GM19438 (cell line): ENCODE data around the gene LIPJ.

Experiments used
- ATAC-seq: cut with Tn5 transposase; IDR thresholded peaks from one replicate; pipeline ENCODE4 v1.9.1; 2021; ENCODE audit warnings: low read depth; ENCODE audit not compliant: unreplicated experiment

LIPJ gene

DNA sequence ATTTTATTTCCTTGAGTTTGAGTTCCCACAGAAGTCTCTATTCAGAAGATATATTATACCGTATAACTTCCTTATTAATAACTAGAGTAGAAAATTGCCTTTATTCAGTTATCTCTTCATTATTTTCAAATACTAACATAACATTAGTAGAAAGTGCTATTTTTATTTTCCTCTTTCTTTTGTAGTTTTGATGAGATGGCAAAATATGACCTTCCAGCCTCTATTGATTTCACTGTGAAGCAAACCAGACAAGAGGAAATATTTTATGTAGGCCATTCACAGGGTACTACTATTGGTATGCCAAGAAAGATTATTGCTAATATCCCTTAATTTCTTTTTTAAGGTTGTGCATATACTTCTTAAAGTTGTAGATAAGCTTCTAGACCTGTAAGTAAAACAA, 7.9 kb downstream of the LIPJ start:
- no peak for ATAC-seq

GRCh38 chr10:88598055-88598454, 11.5 kb downstream of the LIPJ start:
- peak; percentile 92 for ATAC-seq

- ATAC-seq = no peak
These were observed 21.6 kb downstream of the LIPJ start for GRCh38 chr10:88608052-88608732.

DNA sequence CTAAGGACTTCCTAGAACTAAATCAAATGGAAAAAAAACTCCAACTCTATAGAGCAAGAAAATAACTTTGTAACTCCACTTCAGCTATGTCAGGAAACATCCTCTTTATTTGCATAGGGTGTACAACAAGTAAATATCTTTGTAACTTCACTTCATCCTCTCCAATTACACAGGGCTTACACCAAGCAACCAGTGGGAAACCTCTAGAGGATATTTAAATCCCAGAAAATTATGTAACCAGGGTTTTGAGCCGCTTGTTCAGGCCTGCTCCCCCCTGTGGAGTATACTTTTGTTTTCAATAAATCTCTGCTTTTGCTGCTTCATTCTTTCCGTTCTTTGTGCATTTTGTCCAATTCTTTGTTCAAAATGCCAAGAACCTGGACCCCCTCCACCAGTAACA, 22.2 kb downstream of the LIPJ start:
- ATAC-seq = no peak

DNA sequence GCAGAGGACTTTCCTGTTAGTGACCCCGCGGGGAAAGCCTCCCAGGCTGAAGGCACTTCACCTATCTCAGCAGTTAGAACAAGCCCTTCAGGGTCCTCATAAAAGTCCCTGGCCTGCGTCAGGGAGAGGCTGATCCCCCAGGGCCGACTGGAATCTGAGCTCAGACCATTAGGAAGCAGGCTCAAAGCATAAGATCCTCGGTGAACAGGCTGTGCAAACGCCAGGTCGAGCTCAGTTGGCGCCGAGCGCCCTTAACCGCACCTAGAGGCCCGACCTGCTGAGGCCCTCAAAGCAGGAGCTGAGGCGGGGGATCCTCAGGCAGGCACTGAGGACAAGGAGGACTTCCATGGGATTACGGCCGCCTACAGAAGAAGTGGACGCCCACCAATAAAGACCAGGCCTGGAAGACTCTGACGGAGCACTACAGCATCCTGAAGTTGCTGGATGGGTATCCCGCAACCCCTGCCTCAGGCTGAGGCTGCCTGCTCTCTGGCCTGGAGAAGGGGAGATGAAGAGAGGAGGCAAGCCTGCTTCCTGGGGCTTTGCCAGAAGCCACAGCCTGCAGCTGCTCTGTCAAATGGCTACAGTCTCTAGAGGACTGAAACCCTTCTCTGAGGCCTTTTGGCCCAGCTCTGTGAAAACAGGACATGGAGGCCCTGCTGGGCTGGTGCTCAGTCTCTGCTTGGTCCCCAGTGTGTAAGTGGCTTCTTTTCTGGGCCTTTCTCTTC, 29.9 kb downstream of the LIPJ start:
- no peak for ATAC-seq

DNA sequence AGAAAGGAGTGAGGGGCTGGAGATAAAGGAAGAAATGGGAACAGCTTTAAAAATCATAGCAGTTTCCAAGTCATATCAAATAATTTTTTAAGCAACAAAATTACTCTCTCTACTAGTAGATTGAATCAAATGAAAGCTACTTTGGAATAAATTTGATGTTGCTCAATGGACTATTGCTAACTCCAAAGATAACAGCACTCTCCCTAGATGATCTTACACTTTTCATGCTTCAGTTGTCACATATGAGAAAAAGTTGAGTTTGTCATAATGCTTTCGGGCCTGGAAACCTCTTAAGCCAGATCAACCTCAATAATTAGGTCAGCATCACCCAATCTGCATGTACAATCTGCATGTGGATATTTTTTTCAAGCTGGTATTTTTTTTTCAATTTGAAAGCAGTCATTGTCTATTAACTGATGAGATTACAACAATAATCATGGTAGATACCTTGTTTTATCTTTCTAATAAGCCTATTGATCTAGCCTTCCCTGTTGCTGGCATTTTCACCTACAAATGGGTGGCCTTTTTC, 31.3 kb downstream of the LIPJ start:
- ATAC-seq = no peak

DNA sequence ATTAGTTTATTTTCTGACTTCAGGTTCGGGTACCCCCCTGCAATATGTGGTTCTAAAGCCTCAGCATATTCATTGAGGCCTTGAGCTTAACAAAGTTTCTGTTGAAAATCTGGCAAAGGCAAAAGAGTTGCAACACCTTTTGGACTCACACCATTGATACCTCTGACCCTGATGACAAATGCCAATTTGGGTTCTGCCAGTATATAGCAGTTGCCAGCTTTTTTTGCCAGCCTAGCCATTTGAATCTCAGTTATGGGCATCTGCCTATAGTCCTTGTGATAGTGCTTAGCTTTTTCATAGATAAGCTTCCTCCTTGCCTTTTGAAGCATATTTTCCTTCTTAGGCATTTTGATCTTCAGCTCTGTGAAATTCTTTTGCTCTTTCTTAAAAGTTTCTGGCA, 31.9 kb downstream of the LIPJ start:
- ATAC-seq = no peak

DNA sequence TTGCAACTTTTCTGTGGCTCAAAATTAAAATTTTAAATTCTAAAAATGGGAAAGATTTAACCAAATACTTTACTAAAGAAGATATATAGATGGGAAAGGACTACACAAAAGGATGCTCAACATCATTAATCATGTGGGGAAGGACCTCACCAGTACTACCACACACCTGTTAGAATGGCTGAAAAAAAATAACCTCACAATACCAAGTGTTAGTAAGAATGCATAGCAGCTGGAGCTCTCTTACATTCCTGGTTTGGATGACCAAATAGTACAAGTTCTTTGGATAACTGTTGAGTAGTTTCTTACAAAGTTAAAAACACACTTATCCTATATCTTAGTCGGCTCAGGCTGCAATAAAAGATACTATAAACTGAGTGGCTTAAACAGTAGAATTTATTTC, 33.9 kb downstream of the LIPJ start:
- no peak for ATAC-seq

GRCh38 chr10:88623835-88624234, 37.3 kb downstream of the LIPJ start:
- no peak for ATAC-seq

- ATAC-seq = no peak
These were observed 38.3 kb downstream of the LIPJ start for GRCh38 chr10:88624840-88625239.

- ATAC-seq = no peak
These were observed 53.6 kb downstream of the LIPJ start for GRCh38 chr10:88640186-88640585.

GRCh38 chr10:88642209-88642608, 55.6 kb downstream of the LIPJ start:
- no peak for ATAC-seq

DNA sequence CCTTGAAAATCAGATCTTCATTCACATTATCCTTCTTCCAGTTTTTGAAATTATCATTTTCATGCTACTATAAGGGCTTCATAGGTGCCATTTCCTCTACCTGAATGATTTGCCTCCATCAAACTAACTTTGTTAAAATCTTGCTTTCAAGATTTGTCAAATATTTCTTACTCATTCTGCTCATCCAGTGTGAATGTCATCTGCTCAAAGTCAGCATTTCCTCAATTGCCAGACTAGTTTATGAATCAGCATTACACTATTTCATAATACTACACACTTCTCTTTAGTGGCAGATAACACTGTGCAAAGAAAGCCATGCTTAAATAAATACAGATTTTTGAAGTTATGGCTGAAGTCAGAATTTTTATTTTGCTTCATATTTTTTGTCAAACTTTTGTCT, 56.4 kb downstream of the LIPJ start:
- no peak for ATAC-seq

- ATAC-seq = no peak
These were observed 60.6 kb downstream of the LIPJ start for GRCh38 chr10:88647061-88647615.

DNA sequence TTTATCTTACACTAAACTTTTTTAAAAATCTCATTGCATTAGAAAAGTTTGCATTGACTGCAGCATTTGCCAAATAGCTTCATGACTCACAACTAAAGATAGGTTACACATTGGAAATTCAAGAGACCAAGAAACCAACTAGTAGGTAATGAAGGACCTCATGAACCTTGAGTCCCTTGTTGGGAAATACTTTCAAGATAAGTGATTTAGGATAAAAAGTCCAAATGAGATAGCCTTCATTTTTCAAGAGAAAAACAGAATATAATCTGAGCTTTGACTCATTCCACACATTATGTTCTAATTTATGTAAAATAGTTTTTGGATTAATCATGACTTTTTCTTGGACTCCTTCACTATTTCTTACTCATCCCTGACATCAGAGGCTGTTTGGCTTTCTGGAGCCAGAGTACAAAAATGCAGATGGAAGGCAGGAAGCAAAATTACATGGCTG, 64.6 kb downstream of the LIPJ start:
- ATAC-seq = no peak

DNA sequence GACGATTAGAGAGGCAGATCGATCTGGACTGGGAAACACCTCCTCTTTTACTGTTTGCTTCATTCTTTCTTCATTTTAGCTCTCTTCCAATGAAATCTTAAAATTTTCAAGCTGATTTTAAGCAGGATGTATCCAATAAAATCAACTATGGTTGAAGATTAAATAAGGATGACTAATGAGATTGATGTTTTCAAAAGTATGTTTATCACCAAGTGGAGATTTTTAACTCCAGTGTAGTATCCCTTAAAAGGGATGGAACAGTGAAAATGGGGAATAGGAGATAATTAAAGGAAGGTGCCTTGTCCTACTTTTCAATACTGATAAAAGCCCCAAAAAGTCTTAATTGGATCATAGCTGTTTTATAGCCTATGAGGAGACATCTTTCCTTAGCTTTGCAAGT, 66.1 kb downstream of the LIPJ start:
- no peak for ATAC-seq
